Stimulated activated naive CD8-positive, alpha-beta T cell treated with anti-CD3 and anti-CD28 coated beads, Interleukin-15, amount 100 ng/mL, for 72 hours (primary cell): ENCODE measurements around the gene FADD.
A peak's percentile ranks its signal among the peaks of the same experiment; 100 is the strongest.

Source experiments
- ATAC-seq: fragments of 150-1000 bp; cut with Tn5 transposase; 2 replicates; pipeline ENCODE4 v1.10.0; 2021; ENCODE audit warnings: mild to moderate bottlenecking, moderate library complexity
- DNase-seq, 2 donors: peaks; one replicate each; pipeline ENCODE4 v3.0.0; 2021 to 2022
- H3K27ac Mint-ChIP-seq, 2 donors: one replicate each; pipeline ENCODE4 v1.8.0; 2022; ENCODE audit warnings: mild to moderate bottlenecking in 2 of 2, mixed read lengths in 2 of 2, moderate library complexity in 2 of 2
- H3K27me3 Mint-ChIP-seq: one replicate; pipeline ENCODE4 v1.8.0; 2022; ENCODE audit warnings: mixed read lengths
- H3K4me1 Mint-ChIP-seq: one replicate; pipeline ENCODE4 v1.8.0; 2022; ENCODE audit warnings: mild to moderate bottlenecking, mixed read lengths
- H3K4me3 Mint-ChIP-seq, 2 donors: one replicate each; pipeline ENCODE4 v1.8.0; 2022; ENCODE audit warnings: mild to moderate bottlenecking in 2 of 2, mixed read lengths in 2 of 2, moderate library complexity in 1 of 2
- H3K9me3 Mint-ChIP-seq, 2 donors: one replicate each; pipeline ENCODE4 v1.8.0; 2022; ENCODE audit warnings: mixed read lengths in 2 of 2

FADD gene, protein sequence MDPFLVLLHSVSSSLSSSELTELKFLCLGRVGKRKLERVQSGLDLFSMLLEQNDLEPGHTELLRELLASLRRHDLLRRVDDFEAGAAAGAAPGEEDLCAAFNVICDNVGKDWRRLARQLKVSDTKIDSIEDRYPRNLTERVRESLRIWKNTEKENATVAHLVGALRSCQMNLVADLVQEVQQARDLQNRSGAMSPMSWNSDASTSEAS

DNA sequence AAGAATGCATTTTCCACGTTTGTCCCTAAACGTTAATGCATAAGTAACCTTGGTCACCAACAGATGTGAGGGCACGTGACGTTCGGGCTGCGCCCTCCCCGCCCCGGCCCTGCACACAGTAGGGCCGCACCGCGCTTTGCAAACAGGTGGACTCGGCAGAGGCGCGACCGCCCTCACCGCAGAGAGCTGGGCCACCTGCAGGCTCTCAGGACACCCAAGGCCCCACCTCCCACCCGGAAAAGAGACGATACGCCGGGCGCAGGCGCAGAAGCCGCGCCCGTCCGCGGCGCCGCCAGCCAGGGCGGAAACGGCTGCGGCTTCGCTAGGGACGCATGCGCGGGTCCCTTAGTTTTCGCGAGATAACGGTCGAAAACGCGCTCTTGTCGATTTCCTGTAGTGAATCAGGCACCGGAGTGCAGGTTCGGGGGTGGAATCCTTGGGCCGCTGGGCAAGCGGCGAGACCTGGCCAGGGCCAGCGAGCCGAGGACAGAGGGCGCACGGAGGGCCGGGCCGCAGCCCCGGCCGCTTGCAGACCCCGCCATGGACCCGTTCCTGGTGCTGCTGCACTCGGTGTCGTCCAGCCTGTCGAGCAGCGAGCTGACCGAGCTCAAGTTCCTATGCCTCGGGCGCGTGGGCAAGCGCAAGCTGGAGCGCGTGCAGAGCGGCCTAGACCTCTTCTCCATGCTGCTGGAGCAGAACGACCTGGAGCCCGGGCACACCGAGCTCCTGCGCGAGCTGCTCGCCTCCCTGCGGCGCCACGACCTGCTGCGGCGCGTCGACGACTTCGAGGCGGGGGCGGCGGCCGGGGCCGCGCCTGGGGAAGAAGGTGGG lies at the start of gene FADD:
FADD (plus strand) TSS at position 377 of the 831 bp plus-strand sequence; CDS start at position 541, 164 bp downstream.
- H3K4me1 Mint-ChIP-seq, result peaks cover 49% of the 10 kb centered on the region
- peak within 1 kb of the TSS; percentile 97 to 99 for H3K27ac Mint-ChIP-seq
- no peaks in the 10 kb centered on the region for H3K9me3 Mint-ChIP-seq
- H3K27me3 Mint-ChIP-seq, result no peaks in the 10 kb centered on the region
- DNase-seq, result peak; percentile 88 to 90
- peak; percentile 78 for ATAC-seq
- H3K4me3 Mint-ChIP-seq, result peak within 1 kb of the TSS; percentile 97 to 98

DNA sequence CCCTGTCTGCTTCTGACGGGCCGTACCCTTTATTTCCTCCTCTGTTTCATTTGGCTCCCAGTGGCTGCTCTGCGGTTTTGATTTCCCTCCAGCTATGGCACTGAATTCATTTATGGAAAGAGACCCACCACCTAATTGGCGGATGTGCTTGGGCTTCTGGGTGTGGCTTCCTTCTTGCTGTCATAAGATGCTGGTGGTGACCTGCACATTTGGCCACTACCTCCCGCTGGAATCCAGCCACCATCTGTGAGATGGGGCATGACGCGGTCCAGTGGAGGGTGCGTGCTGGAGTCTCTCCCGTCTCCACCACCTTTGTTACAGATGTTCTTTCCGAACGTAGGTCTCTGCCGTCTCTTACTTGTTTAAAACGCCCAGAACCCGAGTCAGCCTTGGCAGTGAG lies 47.7 kb upstream of the FADD start:
- ATAC-seq (no peak), DNase-seq (no peak)
- no peaks in the 10 kb centered on the region for H3K4me1 Mint-ChIP-seq
- no peak overlapping the region for H3K27ac Mint-ChIP-seq
- peaks cover 24% of the 10 kb centered on the region for H3K27me3 Mint-ChIP-seq
- no peak overlapping the region for H3K4me3 Mint-ChIP-seq
- H3K9me3 Mint-ChIP-seq, result no peaks in the 10 kb centered on the region

DNA sequence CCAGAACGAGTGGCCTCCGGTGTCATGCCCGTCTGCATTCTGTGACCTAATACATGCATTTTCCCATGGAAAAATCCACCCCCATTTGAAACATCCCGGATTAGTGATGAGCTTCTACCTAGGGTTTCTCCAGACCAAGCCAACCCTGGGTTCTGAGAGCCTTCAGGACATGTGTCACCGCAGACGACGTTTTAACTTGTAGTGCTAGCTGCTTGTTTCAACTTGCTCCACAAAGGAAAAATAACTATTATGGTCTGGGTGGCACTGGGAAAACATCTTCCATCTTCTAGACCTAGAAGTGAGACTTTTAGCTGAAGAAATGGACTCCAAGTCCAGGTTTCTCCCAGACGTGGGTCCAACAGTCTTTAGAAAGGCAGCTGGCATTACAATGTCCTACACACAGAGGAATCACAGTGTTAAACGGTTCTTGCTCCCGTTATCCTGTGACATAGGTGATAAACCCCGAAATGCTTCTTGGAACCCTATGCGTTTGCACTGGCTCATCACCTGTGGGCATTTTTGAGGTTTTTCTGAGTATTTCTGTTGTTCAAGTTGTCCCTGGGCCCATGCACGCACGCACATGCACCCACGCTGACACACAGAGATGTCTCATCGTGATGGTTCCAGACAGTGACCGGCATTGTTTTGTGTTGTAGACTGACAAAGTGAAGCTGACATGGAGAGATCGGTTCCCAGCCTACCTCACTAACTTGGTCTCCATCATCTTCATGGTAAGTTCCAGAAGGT lies 46.6 kb upstream of the FADD start:
- Mint-ChIP-seq H3K4me1 (no peaks in the 10 kb centered on the region), H3K9me3 (no peaks in the 10 kb centered on the region), H3K27me3 (peaks cover 17% of the 10 kb centered on the region), H3K4me3 (no peak overlapping the region), H3K27ac (peak overlapping the region in 1 of 2 donors; percentile 25)
- DNase-seq, result no peak
- ATAC-seq, result no peak

DNA sequence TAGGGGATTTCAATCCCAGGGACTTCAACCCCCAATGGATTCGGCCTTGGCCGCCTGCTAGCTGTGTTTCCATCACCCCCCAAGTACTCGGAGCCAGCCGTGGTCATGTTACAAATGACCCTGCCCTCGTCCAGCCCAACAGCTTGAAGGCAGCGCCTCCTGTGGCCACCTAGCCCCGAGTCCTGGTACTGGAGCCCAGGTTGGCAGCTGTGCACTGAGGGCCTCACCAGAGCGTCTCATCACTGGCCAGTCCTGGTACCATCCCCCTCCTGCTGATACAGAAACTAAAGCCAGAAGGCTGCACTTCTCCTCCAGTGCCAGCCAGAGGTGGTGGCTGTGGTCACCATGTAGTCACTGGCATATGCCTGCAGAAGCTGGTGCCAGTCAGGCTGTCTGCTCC lies 44.9 kb upstream of the FADD start:
- Mint-ChIP-seq H3K27me3 (peaks cover 8% of the 10 kb centered on the region), H3K9me3 (no peaks in the 10 kb centered on the region), H3K27ac (no peak overlapping the region), H3K4me3 (no peak overlapping the region), H3K4me1 (no peaks in the 10 kb centered on the region)
- DNase-seq (no peak), ATAC-seq (no peak)

DNA sequence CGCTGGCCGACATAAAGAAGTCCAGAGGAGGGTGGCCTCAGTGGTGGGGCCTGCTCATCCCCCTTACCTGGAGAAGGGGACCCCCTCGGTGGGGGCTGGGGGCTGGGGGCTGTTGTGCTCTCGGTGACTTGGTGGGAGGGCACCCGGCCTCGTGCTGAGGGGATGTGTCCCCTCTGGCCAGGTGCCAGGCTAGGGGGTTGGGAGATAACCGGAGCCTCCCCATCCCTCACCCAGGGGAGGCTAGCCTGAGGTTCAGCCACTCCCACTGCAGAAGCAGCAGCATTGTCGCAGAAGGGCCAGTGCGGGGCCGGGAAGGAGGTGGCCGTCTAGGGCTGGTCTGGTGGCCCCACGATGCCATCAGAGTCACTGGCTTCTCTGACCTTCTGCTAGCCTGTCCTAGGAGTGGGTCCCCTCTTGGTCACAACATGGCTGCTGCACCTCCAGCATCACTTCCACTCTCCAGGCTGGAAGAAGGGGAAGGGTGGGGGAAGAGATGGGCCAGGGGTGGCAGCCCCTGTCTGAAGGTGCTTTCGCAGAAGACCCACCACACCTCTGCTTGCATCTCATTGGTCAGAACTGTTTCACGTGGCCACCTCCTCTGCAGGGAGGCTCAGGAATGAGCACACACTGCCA lies 44.2 kb upstream of the FADD start:
- Mint-ChIP-seq H3K27ac (no peak overlapping the region), H3K27me3 (peaks cover 8% of the 10 kb centered on the region), H3K9me3 (no peaks in the 10 kb centered on the region), H3K4me3 (no peak overlapping the region), H3K4me1 (no peaks in the 10 kb centered on the region)
- no peak for ATAC-seq
- no peak for DNase-seq

DNA sequence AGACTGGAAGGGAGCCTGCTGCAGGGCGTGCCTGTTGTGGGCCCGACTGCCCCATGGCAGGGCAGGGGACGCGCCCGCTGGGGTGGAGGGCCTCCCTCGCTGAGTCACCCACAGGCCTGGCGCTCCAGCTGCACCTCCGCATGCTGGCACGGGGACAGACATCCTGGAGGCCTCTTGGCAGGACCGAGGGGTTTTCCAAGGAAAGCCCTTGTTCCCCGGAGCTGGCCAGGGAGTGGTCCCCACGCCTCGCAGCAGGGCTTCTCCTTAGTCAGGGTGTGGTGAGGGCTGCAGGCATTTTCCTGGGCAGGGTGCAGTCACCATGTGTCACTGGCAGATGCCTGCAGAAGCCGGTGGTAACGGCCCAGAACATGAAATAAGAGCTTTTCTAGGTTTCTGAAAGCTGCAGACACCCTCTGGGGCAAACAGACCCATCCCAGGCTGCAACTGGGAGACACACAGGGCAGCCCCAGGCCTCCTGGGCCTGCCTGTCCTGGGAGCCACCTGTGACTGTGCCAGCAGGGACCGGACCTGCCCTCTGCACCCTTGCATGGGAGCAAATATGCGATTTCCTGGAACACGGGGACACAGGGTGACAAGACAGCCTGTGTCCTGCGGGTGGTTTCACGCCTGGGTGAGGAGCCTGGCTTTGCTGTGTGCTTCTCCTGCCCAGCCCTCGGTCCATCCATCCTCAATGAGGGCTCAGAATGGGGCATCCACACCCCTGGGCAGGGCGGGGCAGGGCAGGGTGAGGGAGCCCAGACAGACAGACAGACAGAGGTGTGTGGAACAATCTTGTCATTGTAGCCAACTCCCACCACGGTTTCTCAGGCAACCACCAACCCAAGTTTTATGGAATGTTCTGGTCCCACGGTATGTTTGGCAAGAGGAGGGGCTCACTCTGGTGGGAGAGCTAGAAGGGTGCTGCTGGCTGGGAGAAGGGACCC lies 43.2 kb upstream of the FADD start:
- no peak for ATAC-seq
- H3K4me1 Mint-ChIP-seq, result no peaks in the 10 kb centered on the region
- no peak overlapping the region for H3K4me3 Mint-ChIP-seq
- H3K27ac Mint-ChIP-seq, result no peak overlapping the region
- no peaks in the 10 kb centered on the region for H3K9me3 Mint-ChIP-seq
- no peak for DNase-seq
- peaks cover 8% of the 10 kb centered on the region for H3K27me3 Mint-ChIP-seq

DNA sequence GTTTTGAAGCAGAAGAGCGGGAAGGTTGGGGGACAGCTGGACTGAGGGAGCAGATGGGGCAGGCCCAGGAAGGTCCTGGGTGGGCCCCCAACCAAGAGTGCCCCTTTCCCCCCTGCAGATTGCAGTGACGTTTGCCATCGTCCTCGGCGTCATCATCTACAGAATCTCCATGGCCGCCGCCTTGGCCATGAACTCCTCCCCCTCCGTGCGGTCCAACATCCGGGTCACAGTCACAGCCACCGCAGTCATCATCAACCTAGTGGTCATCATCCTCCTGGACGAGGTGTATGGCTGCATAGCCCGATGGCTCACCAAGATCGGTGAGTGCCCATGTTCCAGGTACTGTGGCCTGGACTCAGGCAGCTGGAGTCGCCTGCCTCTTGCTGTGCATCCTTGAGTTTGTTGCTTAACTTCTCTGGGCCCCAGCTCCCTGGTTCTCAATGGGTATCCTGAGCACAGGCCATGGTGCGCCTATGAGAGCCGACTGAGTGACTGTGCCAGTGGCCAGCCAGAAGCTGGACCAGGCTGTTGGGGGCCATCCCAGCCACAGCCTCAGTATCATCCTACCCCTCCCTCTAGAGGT lies 42.0 kb upstream of the FADD start:
- no peak for DNase-seq
- H3K9me3 Mint-ChIP-seq, result no peaks in the 10 kb centered on the region
- H3K27me3 Mint-ChIP-seq, result peaks cover 8% of the 10 kb centered on the region
- no peak overlapping the region for H3K4me3 Mint-ChIP-seq
- H3K27ac Mint-ChIP-seq, result no peak overlapping the region
- no peak for ATAC-seq
- H3K4me1 Mint-ChIP-seq, result no peaks in the 10 kb centered on the region

DNA sequence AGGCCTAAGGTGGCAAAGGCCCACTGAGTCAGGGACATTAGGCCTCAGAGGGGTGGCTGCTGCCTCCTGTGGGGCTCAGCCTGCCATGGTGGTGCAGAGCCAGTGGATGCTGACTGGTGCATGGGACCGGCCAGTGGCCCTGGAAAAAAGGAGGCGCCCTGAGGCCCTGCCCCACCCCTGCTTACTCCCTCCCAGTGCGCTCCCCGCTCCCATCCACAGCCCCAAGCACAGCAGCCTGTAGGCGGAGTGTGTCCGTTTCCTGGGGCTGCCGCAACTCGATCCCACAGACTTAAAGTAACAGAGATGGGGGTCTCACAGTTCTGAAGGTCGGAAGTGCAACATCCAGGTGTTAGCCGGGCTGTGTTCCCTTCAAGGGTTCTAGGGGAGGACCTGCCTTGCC lies 38.4 kb upstream of the FADD start:
- no peak for ATAC-seq
- Mint-ChIP-seq H3K9me3 (no peaks in the 10 kb centered on the region), H3K4me3 (no peak overlapping the region), H3K4me1 (no peaks in the 10 kb centered on the region), H3K27me3 (peaks cover 20% of the 10 kb centered on the region), H3K27ac (no peak overlapping the region)
- no peak for DNase-seq

DNA sequence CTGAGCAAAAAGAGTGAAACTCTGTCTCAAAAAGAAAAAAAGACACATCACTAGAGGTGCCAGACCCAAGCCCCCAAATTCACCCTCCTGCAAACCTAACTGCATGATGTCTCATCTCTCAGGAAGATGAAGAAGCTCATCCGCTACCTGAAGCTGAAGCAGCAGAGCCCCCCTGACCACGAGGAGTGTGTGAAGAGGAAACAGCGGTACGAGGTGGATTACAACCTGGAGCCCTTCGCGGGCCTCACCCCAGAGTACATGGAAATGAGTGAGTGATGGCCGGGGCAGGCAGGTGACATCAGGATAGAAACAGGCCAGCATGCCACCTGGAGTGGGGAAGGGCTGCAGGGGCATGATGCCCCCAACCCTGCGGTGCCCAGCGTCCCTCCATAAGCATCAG lies 36.0 kb upstream of the FADD start:
- DNase-seq (no peak), ATAC-seq (no peak)
- Mint-ChIP-seq H3K9me3 (no peaks in the 10 kb centered on the region), H3K4me3 (no peak overlapping the region), H3K27ac (no peak overlapping the region), H3K27me3 (peaks cover 20% of the 10 kb centered on the region), H3K4me1 (no peaks in the 10 kb centered on the region)

DNA sequence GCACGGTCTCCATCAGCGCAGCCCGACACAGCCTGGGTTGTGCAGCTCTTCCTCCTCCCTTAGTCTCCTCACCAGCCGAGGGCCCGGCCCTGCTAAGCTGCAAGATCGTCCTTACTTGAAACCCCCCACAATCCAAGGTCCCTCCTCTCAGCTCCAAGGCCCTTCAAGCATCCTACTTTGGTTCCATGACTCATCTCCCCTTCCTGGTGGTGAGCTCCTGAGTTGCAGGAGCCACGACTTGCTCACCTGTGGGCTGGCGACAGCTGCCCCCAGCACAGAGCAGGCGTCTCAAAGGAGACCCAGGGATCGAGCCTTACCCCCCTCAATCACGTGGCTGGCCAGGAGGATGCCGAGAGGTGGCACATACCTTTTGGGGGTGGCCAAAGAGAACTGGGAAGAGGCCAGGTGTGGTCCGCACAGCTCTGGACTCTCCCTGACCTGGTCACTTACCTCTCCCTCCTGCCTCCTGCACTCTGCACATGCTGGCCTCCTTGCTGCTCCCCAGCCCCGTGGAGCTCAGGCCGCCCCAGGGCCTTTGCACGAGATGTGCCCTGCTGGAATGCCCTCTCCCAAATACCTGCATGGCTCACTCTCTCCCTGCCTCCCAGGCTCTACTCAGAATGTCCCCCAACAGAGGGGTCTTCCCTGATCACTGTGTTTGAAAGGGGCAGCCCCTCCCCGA lies 35.2 kb upstream of the FADD start:
- no peak for ATAC-seq
- H3K27me3 Mint-ChIP-seq, result peaks cover 20% of the 10 kb centered on the region
- no peak for DNase-seq

DNA sequence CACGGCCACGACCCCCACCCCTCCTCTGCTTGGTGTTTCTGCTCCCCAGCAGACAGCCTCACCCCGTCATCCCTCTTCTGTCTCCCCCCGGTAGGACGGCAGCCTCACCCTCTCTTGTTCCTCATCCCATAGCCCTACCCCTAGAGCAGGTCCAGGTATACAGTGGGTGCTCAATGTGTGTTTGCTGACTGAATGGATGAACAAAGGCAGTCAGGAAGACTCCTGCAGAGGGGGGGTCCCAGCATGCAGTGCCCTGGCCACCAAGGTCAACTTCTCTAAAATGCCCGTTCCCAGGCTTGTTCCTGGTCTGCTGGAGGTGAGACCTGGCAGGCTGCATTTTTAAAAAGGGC lies 34.7 kb upstream of the FADD start:
- Mint-ChIP-seq H3K4me1 (no peaks in the 10 kb centered on the region), H3K27me3 (peaks cover 20% of the 10 kb centered on the region), H3K4me3 (no peak overlapping the region), H3K9me3 (no peaks in the 10 kb centered on the region), H3K27ac (no peak overlapping the region)
- ATAC-seq, result no peak
- no peak for DNase-seq

More for the DNA sequence above, 35.2 kb upstream of the FADD start:
- Mint-ChIP-seq H3K9me3 (no peaks in the 10 kb centered on the region), H3K4me3 (no peak overlapping the region), H3K4me1 (no peaks in the 10 kb centered on the region), H3K27ac (peak overlapping the region in 1 of 2 donors; percentile 16)

DNA sequence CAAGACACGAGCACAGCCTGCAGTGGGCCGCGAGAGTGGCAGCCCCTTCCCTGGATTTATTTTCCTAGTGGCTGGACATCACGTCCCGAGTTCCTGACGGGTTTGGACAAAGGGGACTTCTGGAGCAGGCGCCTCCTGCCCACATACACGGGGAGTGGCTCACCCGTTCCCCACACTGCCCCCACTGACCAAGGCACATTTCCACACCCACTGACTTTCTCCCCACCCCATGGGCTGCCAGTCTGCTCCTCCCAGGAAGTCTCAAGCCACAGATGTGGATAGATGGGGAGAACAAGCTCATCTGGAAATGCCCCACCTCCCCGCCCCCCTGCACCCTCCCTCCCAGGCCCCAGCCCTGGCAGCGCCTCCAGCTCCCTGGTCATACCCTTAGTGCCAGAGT lies 34.0 kb upstream of the FADD start:
- DNase-seq (no peak), ATAC-seq (no peak)
- Mint-ChIP-seq H3K4me3 (no peak overlapping the region), H3K27me3 (peaks cover 20% of the 10 kb centered on the region), H3K9me3 (no peaks in the 10 kb centered on the region), H3K27ac (no peak overlapping the region), H3K4me1 (no peaks in the 10 kb centered on the region)

DNA sequence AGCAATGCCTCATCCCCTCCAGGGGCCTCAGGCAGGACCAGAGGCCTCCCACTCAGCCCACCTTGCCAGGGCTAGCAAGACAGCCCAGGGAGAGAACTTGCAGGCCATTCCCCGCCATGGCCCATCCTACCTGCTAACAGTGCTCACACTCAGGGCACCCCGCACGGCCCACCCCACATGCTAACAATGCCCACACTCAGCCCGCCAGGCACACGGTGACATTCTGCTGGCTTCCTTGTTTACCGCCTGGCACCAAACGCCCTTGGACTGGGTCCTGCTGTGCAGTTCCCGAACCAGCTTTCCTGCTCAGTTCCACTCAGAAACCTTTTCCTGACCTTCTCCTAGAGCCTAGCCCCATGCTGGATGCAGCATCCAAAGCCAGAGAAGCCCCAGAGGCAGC lies 33.5 kb upstream of the FADD start:
- DNase-seq, result no peak
- H3K27me3 Mint-ChIP-seq, result peaks cover 20% of the 10 kb centered on the region
- no peaks in the 10 kb centered on the region for H3K9me3 Mint-ChIP-seq
- H3K4me1 Mint-ChIP-seq, result peaks cover 2% of the 10 kb centered on the region
- ATAC-seq, result no peak
- H3K4me3 Mint-ChIP-seq, result no peak overlapping the region
- H3K27ac Mint-ChIP-seq, result no peak overlapping the region

DNA sequence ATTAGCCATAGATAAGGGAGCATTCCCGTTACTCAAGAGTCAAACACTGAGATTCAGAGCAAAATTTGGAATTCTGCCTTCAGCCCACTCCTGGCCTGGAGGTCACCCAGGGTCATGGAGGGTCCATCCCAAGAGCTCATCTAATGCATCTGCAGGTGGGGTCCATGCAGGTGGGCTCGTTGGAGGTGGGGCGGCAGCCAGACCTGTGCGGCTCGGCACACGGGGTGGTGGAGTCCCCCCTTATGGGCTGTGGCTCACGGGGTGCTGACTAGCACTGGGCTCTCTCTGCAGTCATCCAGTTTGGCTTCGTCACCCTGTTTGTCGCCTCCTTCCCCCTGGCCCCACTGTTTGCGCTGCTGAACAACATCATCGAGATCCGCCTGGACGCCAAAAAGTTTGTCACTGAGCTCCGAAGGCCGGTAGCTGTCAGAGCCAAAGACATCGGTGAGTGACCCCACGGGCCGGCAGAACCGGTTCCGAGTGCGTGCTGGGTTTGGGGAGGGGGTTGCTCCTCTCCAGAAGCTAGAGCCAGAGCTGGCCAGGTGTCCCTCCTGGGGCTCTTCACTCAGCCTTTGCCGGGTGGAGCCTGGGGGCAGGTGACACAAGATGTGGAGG lies 32.4 kb upstream of the FADD start:
- Mint-ChIP-seq H3K4me3 (no peak overlapping the region), H3K4me1 (peaks cover 12% of the 10 kb centered on the region), H3K27me3 (peaks cover 20% of the 10 kb centered on the region), H3K9me3 (no peaks in the 10 kb centered on the region), H3K27ac (no peak overlapping the region)
- ATAC-seq (no peak), DNase-seq (no peak)
